ENCODE data around the gene ZNF277.

The ZNF277 gene

DNA sequence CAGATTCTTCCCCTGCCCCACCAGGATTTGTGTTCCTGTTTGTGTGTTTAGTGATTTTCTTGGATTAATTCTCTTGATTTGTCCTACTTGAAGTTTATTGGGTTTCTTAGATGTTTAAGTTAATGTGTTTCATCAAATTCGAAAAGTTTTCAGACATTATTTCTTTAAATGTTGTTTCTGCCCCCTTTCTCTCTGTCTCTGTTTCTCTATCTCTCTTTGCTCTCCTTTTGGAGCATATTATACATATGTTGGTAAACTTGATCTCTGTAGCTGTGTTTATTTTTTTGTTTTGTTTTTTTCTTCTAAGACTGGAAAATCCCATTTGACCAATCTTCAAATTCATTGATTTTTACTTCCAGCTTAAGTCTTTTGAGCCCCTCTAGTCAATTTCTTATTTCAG, 115.6 kb downstream of the ZNF277 start:
- no peak overlapping the region for H3K4me3 ChIP-seq (ENCODE audit: low read length)
- TF ChIP-seq, protein P1, sequence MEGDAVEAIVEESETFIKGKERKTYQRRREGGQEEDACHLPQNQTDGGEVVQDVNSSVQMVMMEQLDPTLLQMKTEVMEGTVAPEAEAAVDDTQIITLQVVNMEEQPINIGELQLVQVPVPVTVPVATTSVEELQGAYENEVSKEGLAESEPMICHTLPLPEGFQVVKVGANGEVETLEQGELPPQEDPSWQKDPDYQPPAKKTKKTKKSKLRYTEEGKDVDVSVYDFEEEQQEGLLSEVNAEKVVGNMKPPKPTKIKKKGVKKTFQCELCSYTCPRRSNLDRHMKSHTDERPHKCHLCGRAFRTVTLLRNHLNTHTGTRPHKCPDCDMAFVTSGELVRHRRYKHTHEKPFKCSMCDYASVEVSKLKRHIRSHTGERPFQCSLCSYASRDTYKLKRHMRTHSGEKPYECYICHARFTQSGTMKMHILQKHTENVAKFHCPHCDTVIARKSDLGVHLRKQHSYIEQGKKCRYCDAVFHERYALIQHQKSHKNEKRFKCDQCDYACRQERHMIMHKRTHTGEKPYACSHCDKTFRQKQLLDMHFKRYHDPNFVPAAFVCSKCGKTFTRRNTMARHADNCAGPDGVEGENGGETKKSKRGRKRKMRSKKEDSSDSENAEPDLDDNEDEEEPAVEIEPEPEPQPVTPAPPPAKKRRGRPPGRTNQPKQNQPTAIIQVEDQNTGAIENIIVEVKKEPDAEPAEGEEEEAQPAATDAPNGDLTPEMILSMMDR (conservative IDR thresholded peaks at IDR 0.05; ENCODE audit: low read length), result no peak
- no peak for DNase-seq (ENCODE audit: low read depth)

DNA sequence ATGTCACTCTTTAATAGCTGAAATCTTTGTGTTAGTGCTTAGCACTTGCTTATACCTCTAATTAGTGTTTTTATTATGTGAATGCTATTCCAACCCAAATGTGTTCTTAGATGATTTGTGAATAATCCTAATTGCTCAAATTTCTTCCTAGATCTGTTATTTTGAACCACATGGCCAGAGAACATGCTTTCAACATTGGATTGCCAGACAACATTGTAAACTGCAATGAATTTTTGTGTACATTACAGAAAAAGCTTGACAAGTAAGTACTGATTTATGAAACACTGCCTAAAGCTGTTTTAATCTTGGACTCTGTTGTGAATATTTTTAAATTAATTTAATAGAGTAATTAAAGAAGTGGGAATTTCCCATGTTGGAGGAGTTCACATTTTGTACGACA, 121.1 kb downstream of the ZNF277 start:
- H3K4me3 ChIP-seq (ENCODE audit: low read length), result no peak overlapping the region
- TF ChIP-seq, protein P1 (conservative IDR thresholded peaks at IDR 0.05; ENCODE audit: low read length), result no peak
- DNase-seq (ENCODE audit: low read depth), result no peak

DNA sequence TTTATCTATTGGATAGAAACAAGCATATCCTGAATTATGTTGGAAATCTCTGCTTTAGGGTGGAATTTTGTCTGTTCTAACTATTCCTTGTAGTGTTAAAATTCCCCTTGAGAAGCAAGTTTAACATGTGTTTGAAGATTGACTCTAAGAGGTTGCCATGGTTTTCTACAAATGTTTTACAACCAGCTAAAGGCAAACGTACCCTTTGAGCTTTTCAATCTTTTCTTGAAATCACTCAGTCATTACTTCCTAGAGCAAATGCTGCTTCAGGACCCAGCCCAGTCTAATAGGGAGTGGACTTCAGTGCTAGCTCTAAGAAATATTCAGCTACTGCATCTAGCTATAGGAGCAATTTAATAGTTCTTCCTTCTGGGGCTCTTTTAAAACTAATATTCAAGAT, 125.0 kb downstream of the ZNF277 start:
- no peak overlapping the region for H3K4me3 ChIP-seq (ENCODE audit: low read length)
- no peak for DNase-seq (ENCODE audit: low read depth)
- TF ChIP-seq, protein P1 (conservative IDR thresholded peaks at IDR 0.05; ENCODE audit: low read length), result no peak

DNA sequence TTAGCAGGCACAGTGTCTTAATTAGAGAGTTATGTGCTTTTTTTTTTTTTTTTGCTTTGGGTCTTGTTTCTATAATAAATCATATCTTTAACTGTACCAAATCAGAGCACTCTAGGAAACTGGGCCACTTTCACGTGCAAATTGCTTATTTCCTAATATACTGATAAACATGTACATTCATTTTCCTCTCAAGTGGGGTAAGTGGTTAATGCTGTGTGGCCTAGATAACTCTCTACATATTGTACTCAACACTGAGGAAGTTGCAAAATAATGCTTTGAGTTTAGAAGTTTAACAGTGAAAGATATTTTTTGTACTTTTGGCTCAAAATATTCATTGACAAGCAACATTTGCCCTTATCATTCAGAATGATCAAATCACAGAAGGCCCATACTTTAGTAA, 127.9 kb downstream of the ZNF277 start:
- TF ChIP-seq, protein P1 (conservative IDR thresholded peaks at IDR 0.05; ENCODE audit: low read length), result no peak

DNA sequence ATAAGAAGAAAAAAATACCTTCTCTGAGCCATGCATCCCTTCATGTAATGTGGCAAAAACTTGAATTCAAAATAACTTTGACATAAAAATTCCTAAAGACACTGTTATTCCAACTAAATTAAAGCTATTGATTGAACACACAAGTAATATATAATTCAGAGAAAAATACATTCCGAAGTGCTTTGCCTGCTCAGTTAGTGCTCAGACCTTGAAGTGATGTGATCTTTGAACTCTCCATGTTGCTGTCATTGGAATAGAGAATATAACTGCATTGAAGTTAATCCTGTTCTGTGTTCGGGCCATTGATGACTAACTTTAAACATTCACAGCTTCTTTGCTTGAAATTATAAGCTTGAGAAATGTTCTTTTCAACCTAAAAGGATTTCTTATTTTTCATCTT, 129.8 kb downstream of the ZNF277 start:
- TF ChIP-seq, protein P1 (conservative IDR thresholded peaks at IDR 0.05; ENCODE audit: low read length), result no peak
- DNase-seq (ENCODE audit: low read depth), result no peak

More for the DNA sequence above, 127.9 kb downstream of the ZNF277 start:
- H3K4me3 ChIP-seq (ENCODE audit: low read length), result no peak overlapping the region
- DNase-seq (ENCODE audit: low read depth), result no peak

DNA sequence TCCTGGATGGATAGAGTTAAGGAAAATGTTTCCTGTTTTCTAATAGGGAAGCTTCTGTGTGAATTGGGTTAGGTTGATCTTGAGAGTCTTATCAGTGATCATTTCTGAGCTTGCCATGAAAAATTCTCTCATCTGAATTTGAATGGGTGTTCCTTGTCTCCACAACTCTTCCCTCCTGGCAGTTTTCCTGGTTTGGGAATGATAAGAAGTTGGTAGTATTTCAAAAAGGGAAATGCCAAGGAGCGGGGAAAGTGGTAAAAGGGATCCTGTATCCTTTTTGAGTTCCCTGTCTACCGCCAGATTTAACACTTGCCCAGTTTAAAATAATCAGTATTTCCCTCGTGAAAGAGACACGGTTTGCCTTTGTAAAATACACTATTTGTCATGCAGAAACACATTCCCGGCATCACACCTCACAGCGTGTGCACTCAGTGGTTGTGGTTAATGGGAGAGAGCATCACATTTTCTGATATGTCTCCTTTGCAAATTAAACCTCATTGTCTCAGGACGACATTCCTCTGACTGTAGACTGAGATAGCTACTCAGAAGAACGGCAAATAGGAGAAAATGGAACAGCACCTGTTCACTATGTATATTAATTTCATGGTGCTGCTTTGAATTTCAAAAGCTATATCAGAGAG, 130.6 kb downstream of the ZNF277 start:
- no peak overlapping the region for H3K4me3 ChIP-seq (ENCODE audit: low read length)
- DNase-seq (ENCODE audit: low read depth), result no peak
- TF ChIP-seq, protein P1 (conservative IDR thresholded peaks at IDR 0.05; ENCODE audit: low read length), result no peak

More for the DNA sequence above, 129.8 kb downstream of the ZNF277 start:
- H3K4me3 ChIP-seq (ENCODE audit: low read length), result no peak overlapping the region

DNA sequence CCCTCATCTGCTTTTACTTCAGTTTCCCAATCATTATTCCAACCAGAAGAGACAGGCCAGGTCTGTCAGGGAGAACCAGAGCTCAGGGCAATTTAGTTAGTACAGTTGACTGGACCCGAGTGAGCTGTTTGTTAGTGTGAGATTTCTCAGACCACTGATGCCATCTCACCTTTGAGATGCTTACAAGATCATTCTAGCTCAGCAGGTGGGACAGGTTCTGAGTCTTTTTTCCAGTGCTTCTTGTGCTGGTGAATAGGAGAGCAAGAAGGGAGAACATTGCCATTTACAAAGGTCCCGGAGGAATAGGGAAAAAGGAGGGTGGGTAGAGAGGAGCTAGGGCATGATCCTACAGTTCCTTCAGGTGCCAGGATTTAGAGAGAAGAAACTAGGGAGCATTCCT, 131.4 kb downstream of the ZNF277 start:
- H3K4me3 ChIP-seq (ENCODE audit: low read length), result no peak overlapping the region
- no peak for DNase-seq (ENCODE audit: low read depth)
- TF ChIP-seq, protein P1 (conservative IDR thresholded peaks at IDR 0.05; ENCODE audit: low read length), result no peak

Data from AG10803 (cell line).